ENCODE data around the gene GTPBP3. TPM values are rescaled to one million over a fixed set of nuclear protein-coding genes. Genes with fewer than 3 reads are reported as not detected.

GTPBP3 gene
- polyA plus RNA-seq, 3 donors: 17.4 to 39.2 (median 34.1) TPM

GRCh38 chr19:17380426-17381138, 43.2 kb downstream of the GTPBP3 start:
- DNase-seq: no peak

- peak; percentile 71 for DNase-seq
Observed at GRCh38 chr19:17385878-17386611, 48.7 kb downstream of the GTPBP3 start.

- no peak for DNase-seq
Observed at GRCh38 chr19:17389288-17389687, 51.9 kb downstream of the GTPBP3 start.

GRCh38 chr19:17389957-17390664, 52.8 kb downstream of the GTPBP3 start:
- DNase-seq: no peak

- peak; percentile 96 for DNase-seq
Observed at GRCh38 chr19:17390665-17391370, 53.5 kb downstream of the GTPBP3 start.

GRCh38 chr19:17391371-17392151, 54.2 kb downstream of the GTPBP3 start:
- no peak for DNase-seq

Other genes starting within 250 kb of the GTPBP3 start
- gene USE1, start 122.2 kb upstream of the GTPBP3 start, polyA plus RNA-seq (ENCODE audit: insufficient read length in 3 of 3): 10 to 100 TPM; 27.1 to 35.5 (median 29.1) TPM
- gene OCEL1, start 111.3 kb upstream of the GTPBP3 start, polyA plus RNA-seq (ENCODE audit: insufficient read length in 3 of 3): 10 to 100 TPM; 20.4 to 22.9 (median 21.2) TPM
- 10 to 100 TPM; 45.9 to 70.9 (median 56.8) TPM for gene NR2F6, start 91.6 kb upstream of the GTPBP3 start, polyA plus RNA-seq (ENCODE audit: insufficient read length in 3 of 3)
- gene USHBP1, start 72.8 kb upstream of the GTPBP3 start, polyA plus RNA-seq (ENCODE audit: insufficient read length in 3 of 3): 1 to 10 TPM; 5.9 to 7.8 (median 6.0) TPM
- 100 to 1,000 TPM in 2 of 3 donors, 10 to 100 TPM in 1; 96.7 to 113 (median 107) TPM for gene BABAM1, start 70.1 kb upstream of the GTPBP3 start, polyA plus RNA-seq (ENCODE audit: insufficient read length in 3 of 3)
- gene ANKLE1, start 55.7 kb upstream of the GTPBP3 start, polyA plus RNA-seq (ENCODE audit: insufficient read length in 3 of 3): 1 to 10 TPM in 2 of 3 donors, under 1 TPM in 1; 0.91 to 2.3 (median 1.9) TPM
- 10 to 100 TPM in 2 of 3 donors, 1 to 10 TPM in 1; 9.7 to 13.5 (median 12.3) TPM for gene ABHD8, start 34.1 kb upstream of the GTPBP3 start, polyA plus RNA-seq (ENCODE audit: insufficient read length in 3 of 3)
- gene MRPL34, start 31.7 kb upstream of the GTPBP3 start, polyA plus RNA-seq (ENCODE audit: insufficient read length in 3 of 3): 10 to 100 TPM; 59.2 to 71.3 (median 63.5) TPM
- 10 to 100 TPM; 34.6 to 42.5 (median 40.7) TPM for gene DDA1, start 28.0 kb upstream of the GTPBP3 start, polyA plus RNA-seq (ENCODE audit: insufficient read length in 3 of 3)
- 10 to 100 TPM; 11.2 to 17.0 (median 16.4) TPM for gene ANO8, start 2.7 kb upstream of the GTPBP3 start, polyA plus RNA-seq (ENCODE audit: insufficient read length in 3 of 3)
- 100 to 1,000 TPM; 167 to 245 (median 205) TPM for gene PLVAP, start 39.8 kb downstream of the GTPBP3 start, polyA plus RNA-seq (ENCODE audit: insufficient read length in 3 of 3)
- gene CCDC194, start 56.6 kb downstream of the GTPBP3 start, polyA plus RNA-seq (ENCODE audit: insufficient read length in 3 of 3): 1 to 10 TPM; 1.8 to 7.3 (median 6.7) TPM
- gene BST2, start 68.1 kb downstream of the GTPBP3 start, polyA plus RNA-seq (ENCODE audit: insufficient read length in 3 of 3): 100 to 1,000 TPM; 130 to 149 (median 140) TPM
- 10 to 100 TPM; 68.3 to 87.5 (median 73.0) TPM for gene MVB12A, start 82.5 kb downstream of the GTPBP3 start, polyA plus RNA-seq (ENCODE audit: insufficient read length in 3 of 3)
- 1 to 10 TPM; 2.5 to 3.2 (median 3.1) TPM for gene TMEM221, start 111.1 kb downstream of the GTPBP3 start, polyA plus RNA-seq (ENCODE audit: insufficient read length in 3 of 3)
- under 1 TPM in 1 of 3 donors, not detected in 2; 0.25 TPM for gene NXNL1, start 123.4 kb downstream of the GTPBP3 start, polyA plus RNA-seq (ENCODE audit: insufficient read length in 3 of 3)
- gene SLC27A1, start 133.0 kb downstream of the GTPBP3 start, polyA plus RNA-seq (ENCODE audit: insufficient read length in 3 of 3): 10 to 100 TPM; 14.0 to 22.6 (median 19.6) TPM
- gene PGLS, start 174.1 kb downstream of the GTPBP3 start, polyA plus RNA-seq (ENCODE audit: insufficient read length in 3 of 3): 10 to 100 TPM; 74.5 to 92.6 (median 86.3) TPM
- 10 to 100 TPM; 52.1 to 63.5 (median 53.2) TPM for gene COLGALT1, start 218.1 kb downstream of the GTPBP3 start, polyA plus RNA-seq (ENCODE audit: insufficient read length in 3 of 3)

Measured in renal pelvis (tissue), 4 donors.